HCT116 (cell line): Measurements from ENCODE around the gene PLEKHO2. TPM values are rescaled to one million over a fixed set of nuclear protein-coding genes. Genes with fewer than 3 reads are reported as not detected.

ENCODE experiments used
- ATAC-seq: fragments of 200-7000 bp; cut with Tn5 transposase; 2 replicates; pipeline ENCODE4 v1.9.1; 2020; ENCODE audit warnings: mild to moderate bottlenecking, moderate library complexity
- BruUV-seq: library from RNA; stranded (reverse); fragments of 400-500 nt; replicated peaks from 2 replicates; lab custom pipeline; 2021; lab: Mats Ljungman, UMichigan
- CTCF ChIA-PET: fragments of 300-600 bp; sonication (Branson Sonifier 250); formaldehyde crosslinking; loops from one replicate; lab custom pipeline; 2021; ENCODE audit warnings: antibody characterized with exemption; lab: Charles Lee
- POLR2A ChIA-PET: fragments of 300-600, 350-600 bp; sonication (Branson Sonifier 250); formaldehyde crosslinking; loops from one replicate; lab custom pipeline; 2021; ENCODE audit warnings: antibody characterized with exemption; lab: Charles Lee
- RAD21 ChIA-PET, 2 experiments: fragments of 300-600 bp; sonication (Branson Sonifier 250); formaldehyde crosslinking; loops; one replicate each; lab custom pipeline; 2023; ENCODE audit warnings: low total read pairs in 2 of 2; ENCODE audit not compliant: uncharacterized antibody in 2 of 2, unreplicated experiment in 2 of 2, low non-redundant PET in 1 of 2; lab: Charles Lee
- DNase-seq: peaks from one replicate; pipeline ENCODE4 v3.0.0-alpha.2; 2010; ENCODE audit warnings: low read depth, low spot score
- H2AFZ ChIP-seq: fragments of 200-600 bp; shearing (Covaris generic), sonication (generic); 2 replicates; pipeline ENCODE4 v1.6.1; 2017; ENCODE audit warnings: low read depth, mixed run types, mixed read lengths, antibody characterized with exemption, low read length; ENCODE audit not compliant: poor library complexity, severe bottlenecking
- H3K27ac ChIP-seq: 2 replicates; pipeline ENCODE4 v1.5.1; 2012; ENCODE audit warnings: low read depth, low read length
- H3K27me3 ChIP-seq: fragments of 200-600 bp; sonication (generic); 2 replicates; pipeline ENCODE4 v1.6.1; 2016; ENCODE audit warnings: mixed run types, low read length, mixed read lengths; ENCODE audit not compliant: insufficient read depth
- H3K36me3 ChIP-seq, 2 experiments: fragments of 200-500 bp in 1 of 2; fragments of 200-600 bp in 1 of 2; sonication (Bioruptor generic) in 1 of 2; sonication (generic) in 1 of 2; 2 replicates each; pipeline versions ENCODE4 v1.5.1 to v1.6.1; 2014 to 2016; ENCODE audit warnings: low read length in 2 of 2, inconsistent platforms in 1 of 2, mixed read lengths in 1 of 2, mixed run types in 1 of 2; ENCODE audit not compliant: insufficient read depth in 2 of 2, control insufficient read depth in 1 of 2
- H3K4me1 ChIP-seq, 2 experiments: fragments of 200-600 bp in 1 of 2; sonication (generic) in 1 of 2; 2 replicates each; pipeline versions ENCODE4 v1.5.1 to v1.6.1; 2012 to 2017; ENCODE audit warnings: low read length in 2 of 2, inconsistent platforms in 1 of 2, mild to moderate bottlenecking in 1 of 2, mixed read lengths in 1 of 2, mixed run types in 1 of 2, moderate library complexity in 1 of 2; ENCODE audit not compliant: insufficient read depth in 2 of 2, control insufficient read depth in 1 of 2
- H3K4me2 ChIP-seq: fragments of 200-600 bp; sonication (generic); 2 replicates; pipeline ENCODE4 v1.6.1; 2017; ENCODE audit warnings: mixed run types, low read length, mixed read lengths
- H3K4me3 ChIP-seq, 2 experiments: fragments of 200-600 bp in 1 of 2; sonication (generic) in 1 of 2; replicated peaks in 1 of 2; 2 replicates each; pipeline ENCODE4 v1.5.1; 2011 to 2016; ENCODE audit warnings: low read length in 2 of 2, control low read depth in 1 of 2, low read depth in 1 of 2, mild to moderate bottlenecking in 1 of 2, mixed read lengths in 1 of 2, mixed run types in 1 of 2
- H3K79me2 ChIP-seq: fragments of 200-600 bp; sonication (generic); 2 replicates; pipeline ENCODE4 v1.6.1; 2017; ENCODE audit warnings: mild to moderate bottlenecking, mixed run types, low read length, moderate library complexity, mixed read lengths; ENCODE audit not compliant: insufficient read depth
- H3K9ac ChIP-seq: fragments of 200-600 bp; sonication (generic); 2 replicates; pipeline ENCODE4 v1.6.1; 2016; ENCODE audit warnings: low read length, mixed read lengths
- H3K9me2 ChIP-seq: fragments of 200-600 bp; sonication (generic), shearing (Covaris generic); 2 replicates; pipeline ENCODE4 v1.6.1; 2017; ENCODE audit warnings: mixed run types, mild to moderate bottlenecking, moderate library complexity; ENCODE audit not compliant: insufficient read depth
- H3K9me3 ChIP-seq, 2 experiments: fragments of 200-500 bp in 1 of 2; fragments of 200-600 bp in 1 of 2; sonication (Bioruptor generic) in 1 of 2; sonication (generic) in 1 of 2; 2 replicates each; pipeline ENCODE4 v1.6.1; 2014 to 2017; ENCODE audit warnings: low read length in 2 of 2, mixed read lengths in 2 of 2, inconsistent platforms in 1 of 2, low read depth in 1 of 2, mild to moderate bottlenecking in 1 of 2, mixed run types in 1 of 2, moderate library complexity in 1 of 2; ENCODE audit not compliant: control insufficient read depth in 1 of 2, insufficient read depth in 1 of 2
- H4K20me1 ChIP-seq: fragments of 200-600 bp; sonication (generic), shearing (Covaris generic); 2 replicates; pipeline ENCODE4 v1.6.1; 2017; ENCODE audit warnings: mixed run types, mild to moderate bottlenecking, moderate library complexity; ENCODE audit not compliant: insufficient read depth
- CBX3 ChIP-seq: IDR thresholded peaks from 2 replicates; pipeline ENCODE4 v1.6.1; 2012; ENCODE audit warnings: low read depth
- CEBPB ChIP-seq: IDR thresholded peaks from 2 replicates; pipeline ENCODE4 v1.6.1; 2012; ENCODE audit warnings: low read depth
- EZH2 ChIP-seq: fragments of 200-600 bp; sonication (generic); IDR thresholded peaks from 2 replicates; pipeline ENCODE4 v1.6.1; 2017; ENCODE audit warnings: antibody characterized with exemption, mixed run types
- EZH2phosphoT487 ChIP-seq: fragments of 200-600 bp; IDR thresholded peaks from 2 replicates; pipeline ENCODE4 v1.6.1; 2018; ENCODE audit warnings: antibody characterized with exemption, borderline replicate concordance
- FOSL1 ChIP-seq: IDR thresholded peaks from 2 replicates; pipeline ENCODE4 v1.6.1; 2012; ENCODE audit warnings: low read depth
- JUND ChIP-seq: IDR thresholded peaks from 2 replicates; pipeline ENCODE4 v1.6.1; 2012
- POLR2A ChIP-seq: IDR thresholded peaks from 2 replicates; pipeline ENCODE4 v1.7.0; 2011; ENCODE audit warnings: borderline replicate concordance; ENCODE audit not compliant: insufficient read depth, insufficient read length; ENCODE audit errors: extremely low read depth
- POLR2AphosphoS5 ChIP-seq: IDR thresholded peaks from 2 replicates; pipeline ENCODE4 v1.6.1; 2011; ENCODE audit warnings: mild to moderate bottlenecking, low read depth, low read length, moderate library complexity
- RAD21 ChIP-seq: IDR thresholded peaks from 2 replicates; pipeline ENCODE4 v1.6.1; 2012; ENCODE audit warnings: low read depth, mild to moderate bottlenecking
- SIN3A ChIP-seq: IDR thresholded peaks from 2 replicates; pipeline ENCODE4 v1.6.1; 2012; ENCODE audit warnings: low read depth
- SP1 ChIP-seq: IDR thresholded peaks from 2 replicates; pipeline ENCODE4 v1.6.1; 2012; ENCODE audit warnings: low read depth
- YY1 ChIP-seq: IDR thresholded peaks from 2 replicates; pipeline ENCODE4 v1.6.1; 2011; ENCODE audit warnings: low read length, low read depth, moderate library complexity, mild to moderate bottlenecking; ENCODE audit not compliant: insufficient replicate concordance; ENCODE audit errors: extremely low read depth
- ZFX ChIP-seq: fragments of 450-650 bp; IDR thresholded peaks from 2 replicates; pipeline ENCODE4 v1.6.1; 2017
- ZNF274 ChIP-seq: fragments of 200-500 bp; sonication (Bioruptor generic); IDR thresholded peaks from 2 replicates; pipeline ENCODE4 v1.6.1; 2014; ENCODE audit warnings: mild to moderate bottlenecking, low read depth, low read length, inconsistent platforms
- intact Hi-C: fragments of 100-400 bp; cut with micrococcal nuclease; formaldehyde crosslinking; loops from 2 replicates; pipeline ENCODE4 v1.10.0; 2022
- total RNA-seq: library from RNA; stranded (reverse); gene quantifications from one replicate; pipeline ENCODE4 v1.2.1, GENCODE V29; 2021; ENCODE audit not compliant: unreplicated experiment
- TF ChIP-seq, protein P1 (sequence below): IDR thresholded peaks from 2 replicates; pipeline ENCODE4 v1.6.1; 2012
- TF ChIP-seq, protein P2 (sequence below), 3 experiments: fragments of 200-600 bp in 1 of 3; sonication (generic) in 1 of 3; IDR thresholded peaks in 2 of 3; conservative IDR thresholded peaks in 1 of 3; 2 replicates each; pipeline ENCODE4 v1.5.1; 2012 to 2017; ENCODE audit warnings: low read depth in 2 of 3, low read length in 2 of 3, antibody characterized with exemption in 1 of 3, borderline replicate concordance in 1 of 3, control low read depth in 1 of 3, mild to moderate bottlenecking in 1 of 3, mixed read lengths in 1 of 3, mixed run types in 1 of 3, moderate library complexity in 1 of 3; ENCODE audit not compliant: insufficient read depth in 1 of 3
- TF ChIP-seq, protein P3 (sequence below): IDR thresholded peaks from 2 replicates; pipeline ENCODE4 v1.6.1; 2012; ENCODE audit warnings: low read depth

PLEKHO2 gene
- total RNA-seq, 1 experiment from 2014 or later = 8.0 TPM

DNA sequence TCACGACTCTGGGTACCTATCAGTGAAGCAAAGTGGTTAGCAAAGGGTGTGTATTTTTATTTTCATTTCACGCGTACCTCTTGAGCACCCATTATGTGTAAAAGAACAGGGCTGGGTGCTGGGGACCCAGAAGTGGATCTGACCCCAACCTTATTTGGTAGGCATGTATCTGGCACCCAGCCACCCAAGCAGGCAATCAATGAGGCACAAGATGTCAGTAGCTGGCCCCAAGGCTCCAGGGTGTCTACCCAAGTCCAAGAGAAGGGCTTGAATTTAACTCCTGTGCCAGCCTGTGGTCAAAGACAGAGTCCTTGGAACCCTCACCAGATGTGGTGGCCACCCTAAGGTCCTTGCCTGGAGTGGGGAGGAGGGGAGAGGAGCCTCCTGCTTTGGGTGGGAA is 5.7 kb downstream of the PLEKHO2 start:
- ChIA-PET RAD21 (no interaction called here), POLR2A (no interaction called here), CTCF (no interaction called here)
- H3K36me3 ChIP-seq = 0 out of 4 replicates have a peak, but pooled peaks cover 0 to 2% of the 10 kb centered on the region in 2 experiments
- ATAC-seq (no peak), DNase-seq (no peak)
- no peak overlapping the region for H3K9ac ChIP-seq
- peaks cover 13% of the 10 kb centered on the region; the same call in 1 of the 2 replicates for H3K79me2 ChIP-seq
- H3K9me3 ChIP-seq = no peaks in the 10 kb centered on the region
- H3K27ac ChIP-seq = no peak overlapping the region
- BruUV-seq = no TSS peak
- no peak for TF ChIP-seq JUND
- no peak for TF ChIP-seq POLR2AphosphoS5
- TF ChIP-seq SP1 = no peak
- TF ChIP-seq EZH2 = no peak
- TF ChIP-seq CBX3 = no peak
- TF ChIP-seq CEBPB = no peak
- TF ChIP-seq SIN3A = no peak
- no peak for TF ChIP-seq EZH2phosphoT487
- no peak for TF ChIP-seq RAD21
- TF ChIP-seq FOSL1 = no peak
- TF ChIP-seq, protein P1, sequence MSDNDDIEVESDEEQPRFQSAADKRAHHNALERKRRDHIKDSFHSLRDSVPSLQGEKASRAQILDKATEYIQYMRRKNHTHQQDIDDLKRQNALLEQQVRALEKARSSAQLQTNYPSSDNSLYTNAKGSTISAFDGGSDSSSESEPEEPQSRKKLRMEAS = no peak
- no peak for TF ChIP-seq YY1
- TF ChIP-seq, protein P2, sequence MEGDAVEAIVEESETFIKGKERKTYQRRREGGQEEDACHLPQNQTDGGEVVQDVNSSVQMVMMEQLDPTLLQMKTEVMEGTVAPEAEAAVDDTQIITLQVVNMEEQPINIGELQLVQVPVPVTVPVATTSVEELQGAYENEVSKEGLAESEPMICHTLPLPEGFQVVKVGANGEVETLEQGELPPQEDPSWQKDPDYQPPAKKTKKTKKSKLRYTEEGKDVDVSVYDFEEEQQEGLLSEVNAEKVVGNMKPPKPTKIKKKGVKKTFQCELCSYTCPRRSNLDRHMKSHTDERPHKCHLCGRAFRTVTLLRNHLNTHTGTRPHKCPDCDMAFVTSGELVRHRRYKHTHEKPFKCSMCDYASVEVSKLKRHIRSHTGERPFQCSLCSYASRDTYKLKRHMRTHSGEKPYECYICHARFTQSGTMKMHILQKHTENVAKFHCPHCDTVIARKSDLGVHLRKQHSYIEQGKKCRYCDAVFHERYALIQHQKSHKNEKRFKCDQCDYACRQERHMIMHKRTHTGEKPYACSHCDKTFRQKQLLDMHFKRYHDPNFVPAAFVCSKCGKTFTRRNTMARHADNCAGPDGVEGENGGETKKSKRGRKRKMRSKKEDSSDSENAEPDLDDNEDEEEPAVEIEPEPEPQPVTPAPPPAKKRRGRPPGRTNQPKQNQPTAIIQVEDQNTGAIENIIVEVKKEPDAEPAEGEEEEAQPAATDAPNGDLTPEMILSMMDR (IDR thresholded peaks at IDR 0.05 in 2 of 3, conservative IDR thresholded peaks at IDR 0.05 in 1 of 3; ENCODE audit: borderline replicate concordance in 1 of 3, insufficient read depth in 1 of 3, low read depth in 2 of 3, low read length in 2 of 3) = no peak
- TF ChIP-seq ZNF274 = no peak
- no peak for TF ChIP-seq ZFX
- TF ChIP-seq, protein P3, sequence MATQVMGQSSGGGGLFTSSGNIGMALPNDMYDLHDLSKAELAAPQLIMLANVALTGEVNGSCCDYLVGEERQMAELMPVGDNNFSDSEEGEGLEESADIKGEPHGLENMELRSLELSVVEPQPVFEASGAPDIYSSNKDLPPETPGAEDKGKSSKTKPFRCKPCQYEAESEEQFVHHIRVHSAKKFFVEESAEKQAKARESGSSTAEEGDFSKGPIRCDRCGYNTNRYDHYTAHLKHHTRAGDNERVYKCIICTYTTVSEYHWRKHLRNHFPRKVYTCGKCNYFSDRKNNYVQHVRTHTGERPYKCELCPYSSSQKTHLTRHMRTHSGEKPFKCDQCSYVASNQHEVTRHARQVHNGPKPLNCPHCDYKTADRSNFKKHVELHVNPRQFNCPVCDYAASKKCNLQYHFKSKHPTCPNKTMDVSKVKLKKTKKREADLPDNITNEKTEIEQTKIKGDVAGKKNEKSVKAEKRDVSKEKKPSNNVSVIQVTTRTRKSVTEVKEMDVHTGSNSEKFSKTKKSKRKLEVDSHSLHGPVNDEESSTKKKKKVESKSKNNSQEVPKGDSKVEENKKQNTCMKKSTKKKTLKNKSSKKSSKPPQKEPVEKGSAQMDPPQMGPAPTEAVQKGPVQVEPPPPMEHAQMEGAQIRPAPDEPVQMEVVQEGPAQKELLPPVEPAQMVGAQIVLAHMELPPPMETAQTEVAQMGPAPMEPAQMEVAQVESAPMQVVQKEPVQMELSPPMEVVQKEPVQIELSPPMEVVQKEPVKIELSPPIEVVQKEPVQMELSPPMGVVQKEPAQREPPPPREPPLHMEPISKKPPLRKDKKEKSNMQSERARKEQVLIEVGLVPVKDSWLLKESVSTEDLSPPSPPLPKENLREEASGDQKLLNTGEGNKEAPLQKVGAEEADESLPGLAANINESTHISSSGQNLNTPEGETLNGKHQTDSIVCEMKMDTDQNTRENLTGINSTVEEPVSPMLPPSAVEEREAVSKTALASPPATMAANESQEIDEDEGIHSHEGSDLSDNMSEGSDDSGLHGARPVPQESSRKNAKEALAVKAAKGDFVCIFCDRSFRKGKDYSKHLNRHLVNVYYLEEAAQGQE = no peak
- no peak for TF ChIP-seq POLR2A
- H2AFZ ChIP-seq = no peak overlapping the region
- H3K4me1 ChIP-seq = peaks cover 2 to 8% of the 10 kb centered on the region in 2 experiments; a peak in 2 of 4 replicates
- intact Hi-C loops = no loop called here
- no peaks in the 10 kb centered on the region for H3K9me2 ChIP-seq
- H3K4me3 ChIP-seq = no peak overlapping the region
- H3K27me3 ChIP-seq = no peaks in the 10 kb centered on the region
- H3K4me2 ChIP-seq = no peak overlapping the region
- no peaks in the 10 kb centered on the region for H4K20me1 ChIP-seq
